Activated CD4-positive, CD25-positive, alpha-beta regulatory T cell treated with anti-CD3 and anti-CD28 coated beads, Interleukin-2, amount 50 U/mL, for 24 hours (primary cell): Measurements from ENCODE around the gene IDH3A.

ENCODE experiments used
- ATAC-seq, 2 donors: fragments of 150-1000 bp; cut with Tn5 transposase; one replicate each; pipeline ENCODE4 v1.10.0; 2021; ENCODE audit warnings: mild to moderate bottlenecking in 1 of 2, moderate library complexity in 1 of 2

The IDH3A gene

GRCh38 chr15:78168608-78169007 is 19.4 kb downstream of the IDH3A start:
- ATAC-seq = no peak

GRCh38 chr15:78170848-78171773 is 21.9 kb downstream of the IDH3A start:
- no peak for ATAC-seq

- no peak for ATAC-seq
Observed at GRCh38 chr15:78171864-78172472, 22.8 kb downstream of the IDH3A start.

GRCh38 chr15:78174401-78174800 is 25.2 kb downstream of the IDH3A start:
- ATAC-seq = peak in 1 of 2 donors; percentile 31

GRCh38 chr15:78175330-78175729 is 26.2 kb downstream of the IDH3A start:
- ATAC-seq = no peak

GRCh38 chr15:78177447-78177873 is 28.3 kb downstream of the IDH3A start:
- no peak for ATAC-seq

GRCh38 chr15:78178064-78178463 is 28.9 kb downstream of the IDH3A start:
- no peak for ATAC-seq

GRCh38 chr15:78179286-78179840 is 30.2 kb downstream of the IDH3A start:
- ATAC-seq = no peak

- no peak for ATAC-seq
Observed at GRCh38 chr15:78179906-78180305, 30.7 kb downstream of the IDH3A start.

GRCh38 chr15:78182336-78182700 is 33.2 kb downstream of the IDH3A start:
- ATAC-seq = no peak

- no peak for ATAC-seq
Observed at GRCh38 chr15:78182821-78183220, 33.7 kb downstream of the IDH3A start.

- no peak for ATAC-seq
Observed at GRCh38 chr15:78192826-78193594, 43.8 kb downstream of the IDH3A start.

GRCh38 chr15:78193731-78194567 is 44.8 kb downstream of the IDH3A start:
- ATAC-seq = no peak

- no peak for ATAC-seq
Observed at GRCh38 chr15:78194568-78194925, 45.4 kb downstream of the IDH3A start.

- ATAC-seq = peak; percentile 76
Observed at GRCh38 chr15:78195735-78196201, 46.6 kb downstream of the IDH3A start.

GRCh38 chr15:78197632-78198031 is 48.5 kb downstream of the IDH3A start:
- ATAC-seq = no peak

- no peak for ATAC-seq
Observed at GRCh38 chr15:78200276-78200930, 51.2 kb downstream of the IDH3A start.

GRCh38 chr15:78201281-78202190 is 52.4 kb downstream of the IDH3A start:
- no peak for ATAC-seq

GRCh38 chr15:78203346-78204225 is 54.4 kb downstream of the IDH3A start:
- ATAC-seq = no peak
